Measurements from ENCODE around the gene HEXIM1. TPM values are rescaled to one million over a fixed set of nuclear protein-coding genes. Genes with fewer than 3 reads are reported as not detected.

Gene HEXIM1
- total RNA-seq, 1 experiment from 2014 or later: 29.6 TPM

DNA sequence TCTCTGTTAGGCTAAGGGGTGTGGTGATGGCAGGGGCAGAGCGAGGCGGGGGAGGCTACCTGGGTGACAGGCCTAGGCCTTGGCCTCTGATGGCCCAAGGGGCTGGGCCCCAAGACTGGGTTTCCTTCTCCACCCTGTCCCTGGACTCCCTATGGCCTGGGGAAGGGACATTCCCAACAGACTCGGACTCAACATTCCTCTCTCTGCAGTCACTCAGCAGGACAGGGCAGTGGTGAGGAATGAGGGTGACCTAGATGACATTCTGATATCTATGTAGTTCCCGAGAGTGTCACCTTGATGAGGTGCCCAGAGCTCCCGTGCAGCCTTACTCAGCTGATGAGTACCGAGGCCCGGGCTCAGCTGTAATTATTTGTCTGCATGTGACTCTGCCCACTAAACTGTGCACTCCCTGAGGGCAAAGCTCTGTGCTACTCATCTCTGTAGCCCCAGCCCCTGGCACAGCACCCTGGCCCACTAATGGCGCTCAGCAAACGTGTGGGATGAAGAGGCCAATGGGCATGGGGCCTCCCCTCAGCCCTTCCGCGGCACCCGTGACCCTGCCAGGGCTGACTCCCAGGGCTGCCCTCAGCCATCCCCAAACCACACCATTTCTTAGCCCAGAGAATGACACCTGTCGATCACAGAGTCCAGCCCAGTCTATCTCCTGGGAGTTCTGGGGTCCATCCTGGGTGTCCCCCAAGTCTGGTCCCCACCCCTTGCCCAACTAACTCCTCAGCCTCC is 18.2 kb upstream of the HEXIM1 start:
- H3K4me3 Mint-ChIP-seq: no peak overlapping the region
- ChIA-PET POLR2A (no interaction called here), CTCF (interaction anchor here (0.7 to 7.6 kb wide), 7 partner anchors 14 to 265 kb away, joined by 3 to 531 read pairs (median 4); partner anchors contain the start of gene HEXIM1)
- TF ChIP-seq SMAD3 (CRISPR knock-in tag; IDR thresholded peaks at IDR 0.05; ENCODE audit: borderline replicate concordance) (no peak), TP53 (CRISPR knock-in tag; IDR thresholded peaks at IDR 0.05) (no peak), ZBTB21 (CRISPR knock-in tag; IDR thresholded peaks at IDR 0.05; ENCODE audit: borderline replicate concordance) (no peak), ZMAT4 (CRISPR knock-in tag; IDR thresholded peaks at IDR 0.05) (no peak), CREB1 (CRISPR knock-in tag; IDR thresholded peaks at IDR 0.05) (no peak), GABPB1 (CRISPR knock-in tag; IDR thresholded peaks at IDR 0.05) (no peak)
- TF ChIP-seq, protein P1, sequence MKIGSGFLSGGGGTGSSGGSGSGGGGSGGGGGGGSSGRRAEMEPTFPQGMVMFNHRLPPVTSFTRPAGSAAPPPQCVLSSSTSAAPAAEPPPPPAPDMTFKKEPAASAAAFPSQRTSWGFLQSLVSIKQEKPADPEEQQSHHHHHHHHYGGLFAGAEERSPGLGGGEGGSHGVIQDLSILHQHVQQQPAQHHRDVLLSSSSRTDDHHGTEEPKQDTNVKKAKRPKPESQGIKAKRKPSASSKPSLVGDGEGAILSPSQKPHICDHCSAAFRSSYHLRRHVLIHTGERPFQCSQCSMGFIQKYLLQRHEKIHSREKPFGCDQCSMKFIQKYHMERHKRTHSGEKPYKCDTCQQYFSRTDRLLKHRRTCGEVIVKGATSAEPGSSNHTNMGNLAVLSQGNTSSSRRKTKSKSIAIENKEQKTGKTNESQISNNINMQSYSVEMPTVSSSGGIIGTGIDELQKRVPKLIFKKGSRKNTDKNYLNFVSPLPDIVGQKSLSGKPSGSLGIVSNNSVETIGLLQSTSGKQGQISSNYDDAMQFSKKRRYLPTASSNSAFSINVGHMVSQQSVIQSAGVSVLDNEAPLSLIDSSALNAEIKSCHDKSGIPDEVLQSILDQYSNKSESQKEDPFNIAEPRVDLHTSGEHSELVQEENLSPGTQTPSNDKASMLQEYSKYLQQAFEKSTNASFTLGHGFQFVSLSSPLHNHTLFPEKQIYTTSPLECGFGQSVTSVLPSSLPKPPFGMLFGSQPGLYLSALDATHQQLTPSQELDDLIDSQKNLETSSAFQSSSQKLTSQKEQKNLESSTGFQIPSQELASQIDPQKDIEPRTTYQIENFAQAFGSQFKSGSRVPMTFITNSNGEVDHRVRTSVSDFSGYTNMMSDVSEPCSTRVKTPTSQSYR (CRISPR knock-in tag; IDR thresholded peaks at IDR 0.05): no peak
- TF ChIP-seq, protein P2, sequence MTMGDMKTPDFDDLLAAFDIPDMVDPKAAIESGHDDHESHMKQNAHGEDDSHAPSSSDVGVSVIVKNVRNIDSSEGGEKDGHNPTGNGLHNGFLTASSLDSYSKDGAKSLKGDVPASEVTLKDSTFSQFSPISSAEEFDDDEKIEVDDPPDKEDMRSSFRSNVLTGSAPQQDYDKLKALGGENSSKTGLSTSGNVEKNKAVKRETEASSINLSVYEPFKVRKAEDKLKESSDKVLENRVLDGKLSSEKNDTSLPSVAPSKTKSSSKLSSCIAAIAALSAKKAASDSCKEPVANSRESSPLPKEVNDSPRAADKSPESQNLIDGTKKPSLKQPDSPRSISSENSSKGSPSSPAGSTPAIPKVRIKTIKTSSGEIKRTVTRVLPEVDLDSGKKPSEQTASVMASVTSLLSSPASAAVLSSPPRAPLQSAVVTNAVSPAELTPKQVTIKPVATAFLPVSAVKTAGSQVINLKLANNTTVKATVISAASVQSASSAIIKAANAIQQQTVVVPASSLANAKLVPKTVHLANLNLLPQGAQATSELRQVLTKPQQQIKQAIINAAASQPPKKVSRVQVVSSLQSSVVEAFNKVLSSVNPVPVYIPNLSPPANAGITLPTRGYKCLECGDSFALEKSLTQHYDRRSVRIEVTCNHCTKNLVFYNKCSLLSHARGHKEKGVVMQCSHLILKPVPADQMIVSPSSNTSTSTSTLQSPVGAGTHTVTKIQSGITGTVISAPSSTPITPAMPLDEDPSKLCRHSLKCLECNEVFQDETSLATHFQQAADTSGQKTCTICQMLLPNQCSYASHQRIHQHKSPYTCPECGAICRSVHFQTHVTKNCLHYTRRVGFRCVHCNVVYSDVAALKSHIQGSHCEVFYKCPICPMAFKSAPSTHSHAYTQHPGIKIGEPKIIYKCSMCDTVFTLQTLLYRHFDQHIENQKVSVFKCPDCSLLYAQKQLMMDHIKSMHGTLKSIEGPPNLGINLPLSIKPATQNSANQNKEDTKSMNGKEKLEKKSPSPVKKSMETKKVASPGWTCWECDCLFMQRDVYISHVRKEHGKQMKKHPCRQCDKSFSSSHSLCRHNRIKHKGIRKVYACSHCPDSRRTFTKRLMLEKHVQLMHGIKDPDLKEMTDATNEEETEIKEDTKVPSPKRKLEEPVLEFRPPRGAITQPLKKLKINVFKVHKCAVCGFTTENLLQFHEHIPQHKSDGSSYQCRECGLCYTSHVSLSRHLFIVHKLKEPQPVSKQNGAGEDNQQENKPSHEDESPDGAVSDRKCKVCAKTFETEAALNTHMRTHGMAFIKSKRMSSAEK (CRISPR knock-in tag; IDR thresholded peaks at IDR 0.05; ENCODE audit: borderline replicate concordance): no peak
- TF ChIP-seq, protein P3, sequence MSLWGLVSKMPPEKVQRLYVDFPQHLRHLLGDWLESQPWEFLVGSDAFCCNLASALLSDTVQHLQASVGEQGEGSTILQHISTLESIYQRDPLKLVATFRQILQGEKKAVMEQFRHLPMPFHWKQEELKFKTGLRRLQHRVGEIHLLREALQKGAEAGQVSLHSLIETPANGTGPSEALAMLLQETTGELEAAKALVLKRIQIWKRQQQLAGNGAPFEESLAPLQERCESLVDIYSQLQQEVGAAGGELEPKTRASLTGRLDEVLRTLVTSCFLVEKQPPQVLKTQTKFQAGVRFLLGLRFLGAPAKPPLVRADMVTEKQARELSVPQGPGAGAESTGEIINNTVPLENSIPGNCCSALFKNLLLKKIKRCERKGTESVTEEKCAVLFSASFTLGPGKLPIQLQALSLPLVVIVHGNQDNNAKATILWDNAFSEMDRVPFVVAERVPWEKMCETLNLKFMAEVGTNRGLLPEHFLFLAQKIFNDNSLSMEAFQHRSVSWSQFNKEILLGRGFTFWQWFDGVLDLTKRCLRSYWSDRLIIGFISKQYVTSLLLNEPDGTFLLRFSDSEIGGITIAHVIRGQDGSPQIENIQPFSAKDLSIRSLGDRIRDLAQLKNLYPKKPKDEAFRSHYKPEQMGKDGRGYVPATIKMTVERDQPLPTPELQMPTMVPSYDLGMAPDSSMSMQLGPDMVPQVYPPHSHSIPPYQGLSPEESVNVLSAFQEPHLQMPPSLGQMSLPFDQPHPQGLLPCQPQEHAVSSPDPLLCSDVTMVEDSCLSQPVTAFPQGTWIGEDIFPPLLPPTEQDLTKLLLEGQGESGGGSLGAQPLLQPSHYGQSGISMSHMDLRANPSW (CRISPR knock-in tag; conservative IDR thresholded peaks at IDR 0.05; ENCODE audit: low read depth): no peak
- ATAC-seq: no peak
- DNase-seq (ENCODE audit: low spot score): no peak
- no peaks in the 10 kb centered on the region for H3K9me3 Mint-ChIP-seq
- H3K36me3 Mint-ChIP-seq: no peaks in the 10 kb centered on the region
- H3K27me3 Mint-ChIP-seq (ENCODE audit: low read depth): no peaks in the 10 kb centered on the region; the same call in 1 of the 2 replicates
- peaks cover 21% of the 10 kb centered on the region for H3K4me1 Mint-ChIP-seq
- no peak overlapping the region for H3K27ac Mint-ChIP-seq

- ATAC-seq: no peak
- no peak overlapping the region for H3K27ac Mint-ChIP-seq
- POLR2A ChIA-PET: interaction anchor here (1.0 kb wide), 1 partner anchor 17 kb away, joined by 3 read pairs; the partner anchor contains the start of gene HEXIM1
- no peaks in the 10 kb centered on the region for H3K9me3 Mint-ChIP-seq
- H3K4me3 Mint-ChIP-seq: peak overlapping the region; percentile 66
- H3K36me3 Mint-ChIP-seq: no peaks in the 10 kb centered on the region
- DNase-seq (ENCODE audit: low spot score): no peak
- peaks cover 21% of the 10 kb centered on the region for H3K4me1 Mint-ChIP-seq
- no peaks in the 10 kb centered on the region; the same call in 1 of the 2 replicates for H3K27me3 Mint-ChIP-seq (ENCODE audit: low read depth)
- CTCF ChIA-PET: interaction anchor here (0.7 to 7.6 kb wide), 9 partner anchors 10 to 264 kb away, joined by 3 to 531 read pairs (median 4); partner anchors contain the start of gene HEXIM1
- TF ChIP-seq GRHL2 (CRISPR knock-in tag; IDR thresholded peaks at IDR 0.05; ENCODE audit: insufficient replicate concordance, severe bottlenecking) (no peak), ZNF317 (CRISPR knock-in tag; IDR thresholded peaks at IDR 0.05; ENCODE audit: borderline replicate concordance, low read depth) (no peak), ATF6 (CRISPR knock-in tag; IDR thresholded peaks at IDR 0.05) (no peak), AR (CRISPR knock-in tag; IDR thresholded peaks at IDR 0.05) (no peak)
- TF ChIP-seq, protein P4, sequence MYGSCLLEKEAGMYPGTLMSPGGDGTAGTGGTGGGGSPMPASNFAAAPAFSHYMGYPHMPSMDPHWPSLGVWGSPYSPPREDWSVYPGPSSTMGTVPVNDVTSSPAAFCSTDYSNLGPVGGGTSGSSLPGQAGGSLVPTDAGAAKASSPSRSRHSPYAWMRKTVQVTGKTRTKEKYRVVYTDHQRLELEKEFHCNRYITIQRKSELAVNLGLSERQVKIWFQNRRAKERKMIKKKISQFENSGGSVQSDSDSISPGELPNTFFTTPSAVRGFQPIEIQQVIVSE (CRISPR knock-in tag; IDR thresholded peaks at IDR 0.05; ENCODE audit: borderline replicate concordance): no peak
Observed at GRCh38 chr17:45130681-45131615, 17.3 kb upstream of the HEXIM1 start.
